ENCODE data around the gene TBC1D17.

GRCh38 chr19:49895566-49896297, 18.2 kb downstream of the TBC1D17 start:
- TF ChIP-seq, protein P1, sequence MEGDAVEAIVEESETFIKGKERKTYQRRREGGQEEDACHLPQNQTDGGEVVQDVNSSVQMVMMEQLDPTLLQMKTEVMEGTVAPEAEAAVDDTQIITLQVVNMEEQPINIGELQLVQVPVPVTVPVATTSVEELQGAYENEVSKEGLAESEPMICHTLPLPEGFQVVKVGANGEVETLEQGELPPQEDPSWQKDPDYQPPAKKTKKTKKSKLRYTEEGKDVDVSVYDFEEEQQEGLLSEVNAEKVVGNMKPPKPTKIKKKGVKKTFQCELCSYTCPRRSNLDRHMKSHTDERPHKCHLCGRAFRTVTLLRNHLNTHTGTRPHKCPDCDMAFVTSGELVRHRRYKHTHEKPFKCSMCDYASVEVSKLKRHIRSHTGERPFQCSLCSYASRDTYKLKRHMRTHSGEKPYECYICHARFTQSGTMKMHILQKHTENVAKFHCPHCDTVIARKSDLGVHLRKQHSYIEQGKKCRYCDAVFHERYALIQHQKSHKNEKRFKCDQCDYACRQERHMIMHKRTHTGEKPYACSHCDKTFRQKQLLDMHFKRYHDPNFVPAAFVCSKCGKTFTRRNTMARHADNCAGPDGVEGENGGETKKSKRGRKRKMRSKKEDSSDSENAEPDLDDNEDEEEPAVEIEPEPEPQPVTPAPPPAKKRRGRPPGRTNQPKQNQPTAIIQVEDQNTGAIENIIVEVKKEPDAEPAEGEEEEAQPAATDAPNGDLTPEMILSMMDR (IDR thresholded peaks at IDR 0.05): no peak
- no peak for TF ChIP-seq ZFX (IDR thresholded peaks at IDR 0.05; ENCODE audit: borderline replicate concordance)
